ENCODE results near the gene GRIP1. TPM values are rescaled to one million over a fixed set of nuclear protein-coding genes. Genes with fewer than 3 reads are reported as not detected.

Gene GRIP1
- total RNA-seq, 3 donors from 2014 or later (not counting 1 experiment from before 2014, with no cell fraction given), result 1.3 to 3.6 (median 1.7) TPM

DNA sequence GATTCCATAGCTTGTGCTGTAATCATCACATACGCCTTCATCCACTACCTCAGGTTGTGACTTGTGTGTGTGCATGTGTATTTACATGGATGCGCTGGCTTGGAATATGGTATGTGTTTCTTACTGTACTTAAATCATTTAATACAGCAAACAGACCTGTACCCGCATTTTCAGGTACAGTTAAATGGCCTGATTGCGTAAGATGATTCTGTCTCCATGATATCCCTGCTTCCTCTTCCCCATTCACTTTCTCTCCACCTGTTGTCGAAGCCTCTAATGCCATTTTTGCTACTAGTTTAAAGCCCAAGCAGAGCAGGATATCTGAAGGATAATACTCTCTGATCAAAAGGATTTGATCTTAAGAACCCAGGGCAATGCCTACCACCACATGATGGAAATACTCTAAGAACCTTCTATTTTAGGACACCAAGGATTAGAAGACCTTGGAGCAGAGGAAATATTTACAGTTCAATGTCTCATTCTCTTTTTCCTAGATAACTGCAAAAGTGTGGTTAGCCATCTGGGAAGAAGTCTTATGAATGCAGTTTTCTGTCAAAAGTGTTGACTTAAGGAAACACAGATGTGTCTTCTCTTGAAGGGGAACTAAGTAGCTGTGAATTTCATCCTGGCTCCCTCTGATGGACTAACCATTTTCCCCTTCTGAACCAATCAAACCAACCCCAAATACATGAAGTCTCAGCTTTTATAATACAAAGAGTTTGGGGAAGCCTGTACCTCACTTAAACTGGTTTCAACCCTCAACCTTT lies 297.9 kb downstream of the GRIP1 start:
- Mint-ChIP-seq H3K4me1 (no peaks in the 10 kb centered on the region), H3K36me3 (peaks cover 7% of the 10 kb centered on the region), H3K4me3 (no peak overlapping the region), H3K9me3 (no peaks in the 10 kb centered on the region), H3K27ac (no peak overlapping the region), H3K27me3 (ENCODE audit: low read depth in 2 of 2) (peaks cover 0 to 3% of the 10 kb centered on the region in 2 donors)
- Histone ChIP-seq H3K36me3 (ENCODE audit: control insufficient read depth, insufficient read depth, low read length) (no peaks in the 10 kb centered on the region), H3K27ac (ENCODE audit: low read length) (no peak overlapping the region), H3K9me3 (ENCODE audit: control insufficient read depth, insufficient read depth, low read length) (no peaks in the 10 kb centered on the region), H3K4me1 (ENCODE audit: control insufficient read depth, insufficient read depth, low read length) (no peaks in the 10 kb centered on the region), H3K4me3 (ENCODE audit: low read length) (no peak overlapping the region), H3K27me3 (ENCODE audit: control insufficient read depth, insufficient read depth, low read length) (no peaks in the 10 kb centered on the region)
- WGBS (ENCODE audit: insufficient coverage), result 85% methylated on average over 3 of the region's 5 CpGs
- TF ChIP-seq, protein P1, sequence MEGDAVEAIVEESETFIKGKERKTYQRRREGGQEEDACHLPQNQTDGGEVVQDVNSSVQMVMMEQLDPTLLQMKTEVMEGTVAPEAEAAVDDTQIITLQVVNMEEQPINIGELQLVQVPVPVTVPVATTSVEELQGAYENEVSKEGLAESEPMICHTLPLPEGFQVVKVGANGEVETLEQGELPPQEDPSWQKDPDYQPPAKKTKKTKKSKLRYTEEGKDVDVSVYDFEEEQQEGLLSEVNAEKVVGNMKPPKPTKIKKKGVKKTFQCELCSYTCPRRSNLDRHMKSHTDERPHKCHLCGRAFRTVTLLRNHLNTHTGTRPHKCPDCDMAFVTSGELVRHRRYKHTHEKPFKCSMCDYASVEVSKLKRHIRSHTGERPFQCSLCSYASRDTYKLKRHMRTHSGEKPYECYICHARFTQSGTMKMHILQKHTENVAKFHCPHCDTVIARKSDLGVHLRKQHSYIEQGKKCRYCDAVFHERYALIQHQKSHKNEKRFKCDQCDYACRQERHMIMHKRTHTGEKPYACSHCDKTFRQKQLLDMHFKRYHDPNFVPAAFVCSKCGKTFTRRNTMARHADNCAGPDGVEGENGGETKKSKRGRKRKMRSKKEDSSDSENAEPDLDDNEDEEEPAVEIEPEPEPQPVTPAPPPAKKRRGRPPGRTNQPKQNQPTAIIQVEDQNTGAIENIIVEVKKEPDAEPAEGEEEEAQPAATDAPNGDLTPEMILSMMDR (IDR thresholded peaks at IDR 0.05), result no peak
- intact Hi-C loops (cut with micrococcal nuclease), result no loop called here
- DNase-seq, result no peak
- no peak for ATAC-seq

DNA sequence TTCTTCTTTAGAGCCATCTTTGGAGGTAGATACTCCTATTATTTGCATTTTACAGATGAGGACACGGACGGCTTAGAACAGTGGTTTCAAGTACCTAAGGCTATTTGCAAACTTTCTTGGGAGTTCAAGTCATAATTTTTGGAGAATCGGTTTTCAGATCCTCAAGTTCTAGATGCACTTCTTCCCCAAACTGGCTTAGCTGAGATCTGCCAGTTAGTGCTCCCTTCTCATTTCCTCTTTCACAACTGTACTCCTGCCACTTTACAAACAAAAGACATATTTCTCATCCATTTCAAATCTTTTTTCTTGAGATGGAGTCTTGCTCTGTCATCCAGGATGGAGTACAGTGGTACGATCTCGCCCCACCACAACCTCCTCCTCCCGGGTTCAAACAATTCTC lies 299.3 kb downstream of the GRIP1 start:
- no peaks in the 10 kb centered on the region for H3K9me3 Mint-ChIP-seq
- H3K27ac ChIP-seq (ENCODE audit: low read length), result no peak overlapping the region

DNA sequence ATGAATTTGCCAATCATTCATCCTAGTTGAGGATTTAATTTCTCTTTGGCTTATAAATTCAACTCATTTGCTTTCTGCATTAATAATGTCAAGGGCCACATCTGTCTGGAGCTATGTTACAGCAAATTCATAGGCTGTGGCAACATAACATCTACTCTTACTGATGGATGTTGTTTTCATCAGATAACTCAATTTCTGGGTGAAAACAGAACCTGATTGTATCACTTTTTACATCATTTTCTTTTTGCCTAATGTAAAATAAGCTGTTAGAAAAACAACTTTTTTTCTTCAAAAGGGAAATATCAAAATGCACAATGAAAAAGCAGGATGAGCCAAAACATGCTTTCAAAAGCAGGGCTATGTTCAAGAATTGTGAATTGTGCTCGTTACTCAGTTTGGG lies 303.3 kb downstream of the GRIP1 start:
- Mint-ChIP-seq H3K36me3 (peaks cover 7% of the 10 kb centered on the region), H3K4me3 (no peak overlapping the region), H3K9me3 (no peaks in the 10 kb centered on the region), H3K4me1 (no peaks in the 10 kb centered on the region), H3K27me3 (ENCODE audit: low read depth in 2 of 2) (no peaks in the 10 kb centered on the region), H3K27ac (no peak overlapping the region)
- H3K36me3 ChIP-seq (ENCODE audit: control insufficient read depth, insufficient read depth, low read length), result no peaks in the 10 kb centered on the region
- no peaks in the 10 kb centered on the region for H3K4me1 ChIP-seq (ENCODE audit: control insufficient read depth, insufficient read depth, low read length)
- H3K4me3 ChIP-seq (ENCODE audit: low read length), result no peak overlapping the region
- 100% methylated on average over 1 of the region's 1 CpG for WGBS (ENCODE audit: insufficient coverage)
- TF ChIP-seq, protein P1 (IDR thresholded peaks at IDR 0.05), result no peak
- H3K27ac ChIP-seq (ENCODE audit: low read length), result no peak overlapping the region
- no peak for DNase-seq
- H3K27me3 ChIP-seq (ENCODE audit: control insufficient read depth, insufficient read depth, low read length), result no peaks in the 10 kb centered on the region
- no peak for ATAC-seq
- intact Hi-C loops (cut with micrococcal nuclease), result no loop called here
- H3K9me3 ChIP-seq (ENCODE audit: control insufficient read depth, insufficient read depth, low read length), result no peaks in the 10 kb centered on the region

More for the DNA sequence above, 299.3 kb downstream of the GRIP1 start:
- no peaks in the 10 kb centered on the region for H3K4me1 Mint-ChIP-seq
- TF ChIP-seq, protein P1 (IDR thresholded peaks at IDR 0.05), result no peak
- peaks cover 0 to 3% of the 10 kb centered on the region in 2 donors for H3K27me3 Mint-ChIP-seq (ENCODE audit: low read depth in 2 of 2)
- H3K27ac Mint-ChIP-seq, result no peak overlapping the region
- no peaks in the 10 kb centered on the region for H3K9me3 ChIP-seq (ENCODE audit: control insufficient read depth, insufficient read depth, low read length)
- intact Hi-C loops (cut with micrococcal nuclease), result no loop called here
- no peaks in the 10 kb centered on the region for H3K27me3 ChIP-seq (ENCODE audit: control insufficient read depth, insufficient read depth, low read length)
- H3K36me3 ChIP-seq (ENCODE audit: control insufficient read depth, insufficient read depth, low read length), result no peaks in the 10 kb centered on the region
- H3K36me3 Mint-ChIP-seq, result peaks cover 7% of the 10 kb centered on the region
- H3K4me3 Mint-ChIP-seq, result no peak overlapping the region
- ATAC-seq (no peak), DNase-seq (no peak)
- WGBS (ENCODE audit: insufficient coverage), result 93% methylated on average over 5 of the region's 6 CpGs
- H3K4me1 ChIP-seq (ENCODE audit: control insufficient read depth, insufficient read depth, low read length), result no peaks in the 10 kb centered on the region
- H3K4me3 ChIP-seq (ENCODE audit: low read length), result no peak overlapping the region

DNA sequence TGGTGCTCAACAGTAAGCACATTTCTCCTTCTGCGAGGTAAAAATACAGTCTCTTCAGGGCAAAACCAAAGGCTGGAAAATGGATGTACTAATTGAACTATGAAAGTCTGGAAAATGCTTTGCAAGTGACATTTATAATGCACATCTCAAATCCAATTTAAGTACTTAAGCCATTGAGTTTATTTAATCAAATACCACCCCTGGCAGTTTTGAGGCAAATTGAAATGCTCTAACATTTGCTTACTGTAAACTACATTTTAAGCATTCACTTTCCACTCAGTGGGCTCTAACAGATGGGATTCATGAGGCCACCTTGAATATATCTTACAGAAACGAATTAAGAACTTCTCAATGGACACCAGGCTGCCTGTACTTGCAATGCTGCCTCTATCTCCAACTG lies 306.9 kb downstream of the GRIP1 start:
- Histone ChIP-seq H3K36me3 (ENCODE audit: control insufficient read depth, insufficient read depth, low read length) (peaks cover 2% of the 10 kb centered on the region), H3K4me3 (ENCODE audit: low read length) (no peak overlapping the region), H3K4me1 (ENCODE audit: control insufficient read depth, insufficient read depth, low read length) (no peaks in the 10 kb centered on the region), H3K9me3 (ENCODE audit: control insufficient read depth, insufficient read depth, low read length) (no peaks in the 10 kb centered on the region), H3K27me3 (ENCODE audit: control insufficient read depth, insufficient read depth, low read length) (no peaks in the 10 kb centered on the region), H3K27ac (ENCODE audit: low read length) (no peak overlapping the region)
- no peaks in the 10 kb centered on the region for H3K9me3 Mint-ChIP-seq
- no peaks in the 10 kb centered on the region for H3K4me1 Mint-ChIP-seq
- H3K27ac Mint-ChIP-seq, result no peak overlapping the region
- H3K36me3 Mint-ChIP-seq, result peaks cover 7% of the 10 kb centered on the region
- no peaks in the 10 kb centered on the region for H3K27me3 Mint-ChIP-seq (ENCODE audit: low read depth in 2 of 2)
- no peak overlapping the region for H3K4me3 Mint-ChIP-seq
- no peak for ATAC-seq
- TF ChIP-seq, protein P1 (IDR thresholded peaks at IDR 0.05), result no peak
- intact Hi-C loops (cut with micrococcal nuclease), result no loop called here
- no peak for DNase-seq
- 91% methylated on average over 2 of the region's 2 CpGs for WGBS (ENCODE audit: insufficient coverage)

Data from natural killer cell (primary cell).